Measurements from ENCODE around the gene KPNA3. TPM values are rescaled to one million over a fixed set of nuclear protein-coding genes. Genes with fewer than 3 reads are reported as not detected.

The KPNA3 gene
- total RNA-seq, 1 experiment from 2014 or later: 49.7 TPM

GRCh38 chr13:49827336-49827735 lies 34.9 kb upstream of the KPNA3 start:
- no peaks in the 10 kb centered on the region for H3K4me1 Mint-ChIP-seq
- no peaks in the 10 kb centered on the region for H4K20me1 ChIP-seq (ENCODE audit: control insufficient read depth, insufficient read depth, insufficient read length)
- WGBS (ENCODE audit: extremely low coverage, insufficient read length, low lambda C conversion rate): no CpG with 5 or more reads among the region's 2 CpGs

More at GRCh38 chr13:49827336-49827735, 34.9 kb upstream of the KPNA3 start:
- no peak overlapping the region for H2BK20ac ChIP-seq (ENCODE audit: low read depth, low read length, poor library complexity, severe bottlenecking)
- Mint-ChIP-seq H3K27ac (no peak overlapping the region), H3K9me3 (peaks cover 4 to 5% of the 10 kb centered on the region in 2 experiments; a peak in 4 of 5 replicates), H3K27me3 (ENCODE audit: low read depth) (peaks cover 3% of the 10 kb centered on the region; the same call in 1 of the 2 replicates), H3K36me3 (ENCODE audit: insufficient read depth in 1 of 3, low read depth in 3 of 3) (peaks cover 3 to 4% (median 4%) of the 10 kb centered on the region in 3 experiments; a peak in 1 of 7 replicates), H3K4me3 (no peak overlapping the region)
- H3K4me1 ChIP-seq (ENCODE audit: insufficient read depth, low read length): no peaks in the 10 kb centered on the region
- DNase-seq: no peak
- no peak overlapping the region for H4K8ac ChIP-seq (replicated peaks; ENCODE audit: insufficient read length, low read depth, low read length)
- H3K18ac ChIP-seq (ENCODE audit: insufficient read length, low read depth, low read length): no peak overlapping the region
- H3K4ac ChIP-seq (ENCODE audit: low read depth, low read length): no peak overlapping the region
- H3K56ac ChIP-seq (ENCODE audit: insufficient read length, low read depth, low read length): no peak overlapping the region
- H3K79me2 ChIP-seq (ENCODE audit: insufficient read depth, low read length): no peaks in the 10 kb centered on the region
- H3K79me1 ChIP-seq (ENCODE audit: insufficient read depth, low read depth, low read length, poor library complexity, severe bottlenecking): no peaks in the 10 kb centered on the region
- no peak overlapping the region for H2BK15ac ChIP-seq (ENCODE audit: low read depth, low read length)
- H3K23ac ChIP-seq (ENCODE audit: insufficient read length, low read depth, low read length): no peak overlapping the region
- TF ChIP-seq CTCF (conservative IDR thresholded peaks at IDR 0.05): no peak
- no peak overlapping the region for H3K4me2 ChIP-seq (ENCODE audit: insufficient read depth, insufficient read length, low read length)
- H3K9me3 ChIP-seq (ENCODE audit: control insufficient read depth, low read depth, low read length): no peaks in the 10 kb centered on the region
- no peak overlapping the region for H3K9ac ChIP-seq (ENCODE audit: extremely low read depth, insufficient read length, low read length)
- H3K14ac ChIP-seq (ENCODE audit: insufficient read depth, low read length): no peak overlapping the region
- H2BK12ac ChIP-seq (ENCODE audit: insufficient read length, low read depth, low read length): no peak overlapping the region
- H3K27me3 ChIP-seq (ENCODE audit: insufficient read depth, low read length): no peaks in the 10 kb centered on the region
- H4K5ac ChIP-seq (ENCODE audit: insufficient read length, low read depth, low read length): no peak overlapping the region
- no peak overlapping the region for H2AFZ ChIP-seq (ENCODE audit: low read length)
- no peaks in the 10 kb centered on the region for H3K23me2 ChIP-seq (ENCODE audit: insufficient read length, low read depth, low read length, poor library complexity, severe bottlenecking)
- no peak overlapping the region for H2BK120ac ChIP-seq (ENCODE audit: low read depth, low read length, poor library complexity, severe bottlenecking)
- no peak overlapping the region for H4K91ac ChIP-seq (ENCODE audit: insufficient read length, low read depth, low read length)
- H2BK5ac ChIP-seq (ENCODE audit: insufficient read length, low read length): no peak overlapping the region
- no peak overlapping the region for H2AK5ac ChIP-seq (ENCODE audit: insufficient read length, low read length)
- no peak overlapping the region for H3T11ph ChIP-seq (ENCODE audit: low read length)
- H3K27ac ChIP-seq (ENCODE audit: insufficient read length, low read depth, low read length): no peak overlapping the region
